GM19238 (cell line): ENCODE results near the gene ADCY10.
"Not testable (repeated sequence)": the region's sequence is repeated elsewhere in the genome, so short reads cannot be mapped to it uniquely, and the experiment has no call there.

Source experiments
- DNase-seq: peaks from one replicate; pipeline ENCODE4 v3.0.0; 2011; ENCODE audit warnings: low spot score; ENCODE audit not compliant: insufficient read length

ADCY10 gene

GRCh38 chr1:167926486-167926997 lies 12.6 kb upstream of the ADCY10 start:
- DNase-seq, result no peak

GRCh38 chr1:167924543-167925231 lies 10.8 kb upstream of the ADCY10 start:
- DNase-seq, result no peak

- no peak for DNase-seq
These were observed 10.2 kb upstream of the ADCY10 start for GRCh38 chr1:167924102-167924501.

GRCh38 chr1:167923324-167924056 lies 9.6 kb upstream of the ADCY10 start:
- DNase-seq, result no peak

- no peak for DNase-seq
These were observed 8.7 kb upstream of the ADCY10 start for GRCh38 chr1:167922611-167923074.

- no peak for DNase-seq
These were observed 8.1 kb upstream of the ADCY10 start for GRCh38 chr1:167922023-167922422.

GRCh38 chr1:167916766-167917511 lies 3.0 kb upstream of the ADCY10 start:
- DNase-seq, result no peak

- DNase-seq, result no peak
These were observed 1.6 kb upstream of the ADCY10 start for GRCh38 chr1:167915569-167915968.

- DNase-seq, result no peak
These were observed 1.6 kb downstream of the ADCY10 start for GRCh38 chr1:167912294-167912693.

GRCh38 chr1:167911413-167911812 lies 2.5 kb downstream of the ADCY10 start:
- DNase-seq, result no peak

GRCh38 chr1:167910530-167910929 lies 3.4 kb downstream of the ADCY10 start:
- no peak for DNase-seq

GRCh38 chr1:167909691-167910180 lies 4.2 kb downstream of the ADCY10 start:
- DNase-seq, result no peak

GRCh38 chr1:167905671-167906070 lies 8.3 kb downstream of the ADCY10 start:
- DNase-seq, result no peak

GRCh38 chr1:167905182-167905581 lies 8.8 kb downstream of the ADCY10 start:
- DNase-seq, result no peak

GRCh38 chr1:167904652-167905130 lies 9.2 kb downstream of the ADCY10 start:
- DNase-seq, result no peak

GRCh38 chr1:167900907-167901306 lies 13.0 kb downstream of the ADCY10 start:
- no peak for DNase-seq

- peak; percentile 15 for DNase-seq
These were observed 14.7 kb downstream of the ADCY10 start for GRCh38 chr1:167899253-167899681.

GRCh38 chr1:167898578-167899222 lies 15.2 kb downstream of the ADCY10 start:
- no peak for DNase-seq

- no peak for DNase-seq
These were observed 20.1 kb downstream of the ADCY10 start for GRCh38 chr1:167893798-167894197.

GRCh38 chr1:167890400-167890799 lies 23.5 kb downstream of the ADCY10 start:
- DNase-seq, result no peak

- not testable (repeated sequence) for DNase-seq
These were observed 26.7 kb downstream of the ADCY10 start for GRCh38 chr1:167887187-167887586.
